ENCODE data around the gene HNF1A.
"Not testable (repeated sequence)": the region's sequence is repeated elsewhere in the genome, so short reads cannot be mapped to it uniquely, and the experiment has no call there.

The HNF1A gene
- 0 reads per million in 2 experiments for total RNA-seq

GRCh38 chr12:120978296-120979219 lies at the start of gene HNF1A:
HNF1A (plus strand) TSS chr12:120978543; CDS start chr12:120978769, 226 bp downstream.
- DNase-seq (ENCODE audit: low read depth): no peak

- no peak for DNase-seq (ENCODE audit: low read depth)
Measured at GRCh38 chr12:120928864-120929652, 49.3 kb upstream of the HNF1A start.

GRCh38 chr12:120930032-120930431 lies 48.3 kb upstream of the HNF1A start:
- no peak for DNase-seq (ENCODE audit: low read depth)

GRCh38 chr12:120932058-120932457 lies 46.3 kb upstream of the HNF1A start:
- no peak for DNase-seq (ENCODE audit: low read depth)

GRCh38 chr12:120932956-120933526 lies 45.3 kb upstream of the HNF1A start:
- DNase-seq (ENCODE audit: low read depth): no peak

GRCh38 chr12:120933786-120934185 lies 44.6 kb upstream of the HNF1A start:
- DNase-seq (ENCODE audit: low read depth): no peak

GRCh38 chr12:120936197-120936596 lies 42.1 kb upstream of the HNF1A start:
- no peak for DNase-seq (ENCODE audit: low read depth)

GRCh38 chr12:120938496-120938895 lies 39.8 kb upstream of the HNF1A start:
- DNase-seq (ENCODE audit: low read depth): no peak

GRCh38 chr12:120939523-120939922 lies 38.8 kb upstream of the HNF1A start:
- no peak for DNase-seq (ENCODE audit: low read depth)

GRCh38 chr12:120940006-120940405 lies 38.3 kb upstream of the HNF1A start:
- DNase-seq (ENCODE audit: low read depth): no peak

- DNase-seq (ENCODE audit: low read depth): no peak
Measured at GRCh38 chr12:120940799-120941198, 37.5 kb upstream of the HNF1A start.

GRCh38 chr12:120941412-120941811 lies 36.9 kb upstream of the HNF1A start:
- DNase-seq (ENCODE audit: low read depth): no peak

GRCh38 chr12:120941846-120942405 lies 36.4 kb upstream of the HNF1A start:
- DNase-seq (ENCODE audit: low read depth): no peak

- no peak for DNase-seq (ENCODE audit: low read depth)
Measured at GRCh38 chr12:120943482-120943881, 34.9 kb upstream of the HNF1A start.

GRCh38 chr12:120944645-120945217 lies 33.6 kb upstream of the HNF1A start:
- peak; percentile 38 for DNase-seq (ENCODE audit: low read depth)

- not testable (repeated sequence) for DNase-seq (ENCODE audit: low read depth)
Measured at GRCh38 chr12:120945516-120945915, 32.8 kb upstream of the HNF1A start.

- DNase-seq (ENCODE audit: low read depth): not testable (repeated sequence)
Measured at GRCh38 chr12:120950260-120950799, 28.0 kb upstream of the HNF1A start.

GRCh38 chr12:120950807-120951206 lies 27.5 kb upstream of the HNF1A start:
- no peak for DNase-seq (ENCODE audit: low read depth)

GRCh38 chr12:120955232-120955631 lies 23.1 kb upstream of the HNF1A start:
- no peak for DNase-seq (ENCODE audit: low read depth)

- no peak for DNase-seq (ENCODE audit: low read depth)
Measured at GRCh38 chr12:120956579-120957300, 21.6 kb upstream of the HNF1A start.

Data from T follicular helper cell (primary cell).